HepG2 (cell line): Measurements from ENCODE around the gene TUBB2B. TPM values are rescaled to one million over a fixed set of nuclear protein-coding genes. Genes with fewer than 3 reads are reported as not detected.

Experiments
- FOXK2 ChIP-seq: fragments of 450-650 bp; IDR thresholded peaks from 2 replicates; pipeline ENCODE4 v1.6.1; 2016
- GFI1 ChIP-seq: sonication (generic); formaldehyde crosslinking; IDR thresholded peaks from 2 replicates; pipeline ENCODE4 v1.5.0; 2020; ENCODE audit warnings: missing genetic modification reagents, mild to moderate bottlenecking, borderline replicate concordance
- HOXA7 ChIP-seq: sonication (generic); formaldehyde crosslinking; IDR thresholded peaks from 2 replicates; pipeline ENCODE4 v1.8.1; 2022; ENCODE audit warnings: mild to moderate bottlenecking, missing genetic modification reagents, moderate library complexity
- MAFG ChIP-seq: sonication (generic); formaldehyde crosslinking; IDR thresholded peaks from 2 replicates; pipeline ENCODE4 v1.5.1; 2020; ENCODE audit warnings: mild to moderate bottlenecking, missing genetic modification reagents
- MBNL3 ChIP-seq: fragments of 250-450 bp; sonication (Bioruptor Pico); conservative IDR thresholded peaks from 2 replicates; pipeline ENCODE4 v1.8.0; 2022; ENCODE audit warnings: mild to moderate bottlenecking, inconsistent platforms
- NONO ChIP-seq, 2 experiments: fragments of 450-650 bp in 1 of 2; sonication (generic) in 1 of 2; formaldehyde crosslinking in 1 of 2; IDR thresholded peaks in 1 of 2; conservative IDR thresholded peaks in 1 of 2; 2 replicates each; pipeline versions ENCODE4 v1.6.1 to v1.8.0; 2017 to 2022; ENCODE audit warnings: mild to moderate bottlenecking in 1 of 2, missing genetic modification reagents in 1 of 2, moderate library complexity in 1 of 2
- REPIN1 ChIP-seq: sonication (generic); formaldehyde crosslinking; IDR thresholded peaks from 2 replicates; pipeline ENCODE4 v1.8.0; 2022; ENCODE audit warnings: missing genetic modification reagents, low read depth, mild to moderate bottlenecking, borderline replicate concordance
- SMARCC2 ChIP-seq: fragments of 450-650 bp; IDR thresholded peaks from 2 replicates; pipeline ENCODE4 v1.6.1; 2017; ENCODE audit warnings: antibody characterized with exemption, mild to moderate bottlenecking
- YEATS4 ChIP-seq: sonication (generic); formaldehyde crosslinking; IDR thresholded peaks from 2 replicates; pipeline ENCODE4 v1.4.0; 2020; ENCODE audit warnings: missing genetic modification reagents, borderline replicate concordance
- ZBTB10 ChIP-seq: sonication (generic); formaldehyde crosslinking; IDR thresholded peaks from 2 replicates; pipeline ENCODE4 v1.4.0; 2020; ENCODE audit warnings: missing genetic modification reagents, borderline replicate concordance
- ZNF143 ChIP-seq: sonication (generic); formaldehyde crosslinking; IDR thresholded peaks from 2 replicates; pipeline ENCODE4 v1.4.0; 2020; ENCODE audit warnings: missing genetic modification reagents
- ZNF235 ChIP-seq: sonication (generic); formaldehyde crosslinking; IDR thresholded peaks from 2 replicates; pipeline ENCODE4 v1.8.1; 2023; ENCODE audit warnings: mild to moderate bottlenecking, missing genetic modification reagents, borderline replicate concordance
- ZNF552 ChIP-seq: sonication (generic); formaldehyde crosslinking; IDR thresholded peaks from 2 replicates; pipeline ENCODE4 v1.9.0; 2022; ENCODE audit warnings: missing genetic modification reagents, mild to moderate bottlenecking, borderline replicate concordance
- polyA plus RNA-seq, 8 experiments: library from polyadenylated mRNA; depleted of rRNA in 3 of 8; stranded (reverse) in 7 of 8; unstranded in 1 of 8; fragments of >200 nt; fragmentation: Illumina TruSeq in 4 of 8; extraction: Trizol in 4 of 8; gene quantifications; 2 replicates each; pipeline versions ENCODE4 v1.2.1 to v1.2.3, GENCODE V29; 2011 to 2016; ENCODE audit warnings: low read depth in 4 of 8, missing spikeins in 1 of 8, mixed read lengths in 1 of 8; ENCODE audit not compliant: insufficient read depth in 1 of 8
- total RNA-seq, 5 experiments: library from RNA; depleted of rRNA; stranded (reverse); fragments of >200 nt; fragmentation: Illumina TruSeq; extraction: Trizol; gene quantifications; 2 replicates each; pipeline ENCODE4 v1.2.3, GENCODE V29; 2016; ENCODE audit warnings: low read depth in 1 of 5
- TF ChIP-seq, protein P1 (sequence below): sonication (generic); formaldehyde crosslinking; IDR thresholded peaks from one replicate; pipeline ENCODE4 v1.5.1; 2020; ENCODE audit warnings: mild to moderate bottlenecking, missing genetic modification reagents; ENCODE audit errors: not compliant biosample characterization
- TF ChIP-seq, protein P2 (sequence below): sonication (generic); formaldehyde crosslinking; IDR thresholded peaks from 2 replicates; pipeline ENCODE4 v1.4.0; 2020; ENCODE audit warnings: missing genetic modification reagents; ENCODE audit errors: not compliant biosample characterization

TUBB2B gene
- total and polyA plus RNA-seq, 2 of the 13 experiments (the other 11 are each of a cell fraction or from before 2014, with no cell fraction given) = 10.3 to 23.6 TPM

GRCh38 chr6:3258720-3259490 is 31.5 kb upstream of the TUBB2B start, which contains the start of gene PSMG4 (continued):
- TF ChIP-seq ZBTB10 (CRISPR knock-in tag) (peak; percentile 71; the same call in 1 of the 2 replicates), HOXA7 (no peak), GFI1 (no peak), ZNF552 (CRISPR knock-in tag) (peak; percentile 81; the same call in 1 of the 2 replicates), FOXK2 (no peak), SMARCC2 (no peak), NONO (IDR thresholded peaks at IDR 0.05) (no peak), NONO (CRISPR knock-in tag; conservative IDR thresholded peaks at IDR 0.05) (peak; percentile 98), MAFG (no peak), YEATS4 (CRISPR knock-in tag) (peak; percentile 97), REPIN1 (peak; percentile 90), ZNF143 (CRISPR knock-in tag) (no peak), MBNL3 (CRISPR knock-in tag) (no peak), ZNF235 (CRISPR knock-in tag) (peak; percentile 97; the same call in 1 of the 2 replicates)
- TF ChIP-seq, protein P1, sequence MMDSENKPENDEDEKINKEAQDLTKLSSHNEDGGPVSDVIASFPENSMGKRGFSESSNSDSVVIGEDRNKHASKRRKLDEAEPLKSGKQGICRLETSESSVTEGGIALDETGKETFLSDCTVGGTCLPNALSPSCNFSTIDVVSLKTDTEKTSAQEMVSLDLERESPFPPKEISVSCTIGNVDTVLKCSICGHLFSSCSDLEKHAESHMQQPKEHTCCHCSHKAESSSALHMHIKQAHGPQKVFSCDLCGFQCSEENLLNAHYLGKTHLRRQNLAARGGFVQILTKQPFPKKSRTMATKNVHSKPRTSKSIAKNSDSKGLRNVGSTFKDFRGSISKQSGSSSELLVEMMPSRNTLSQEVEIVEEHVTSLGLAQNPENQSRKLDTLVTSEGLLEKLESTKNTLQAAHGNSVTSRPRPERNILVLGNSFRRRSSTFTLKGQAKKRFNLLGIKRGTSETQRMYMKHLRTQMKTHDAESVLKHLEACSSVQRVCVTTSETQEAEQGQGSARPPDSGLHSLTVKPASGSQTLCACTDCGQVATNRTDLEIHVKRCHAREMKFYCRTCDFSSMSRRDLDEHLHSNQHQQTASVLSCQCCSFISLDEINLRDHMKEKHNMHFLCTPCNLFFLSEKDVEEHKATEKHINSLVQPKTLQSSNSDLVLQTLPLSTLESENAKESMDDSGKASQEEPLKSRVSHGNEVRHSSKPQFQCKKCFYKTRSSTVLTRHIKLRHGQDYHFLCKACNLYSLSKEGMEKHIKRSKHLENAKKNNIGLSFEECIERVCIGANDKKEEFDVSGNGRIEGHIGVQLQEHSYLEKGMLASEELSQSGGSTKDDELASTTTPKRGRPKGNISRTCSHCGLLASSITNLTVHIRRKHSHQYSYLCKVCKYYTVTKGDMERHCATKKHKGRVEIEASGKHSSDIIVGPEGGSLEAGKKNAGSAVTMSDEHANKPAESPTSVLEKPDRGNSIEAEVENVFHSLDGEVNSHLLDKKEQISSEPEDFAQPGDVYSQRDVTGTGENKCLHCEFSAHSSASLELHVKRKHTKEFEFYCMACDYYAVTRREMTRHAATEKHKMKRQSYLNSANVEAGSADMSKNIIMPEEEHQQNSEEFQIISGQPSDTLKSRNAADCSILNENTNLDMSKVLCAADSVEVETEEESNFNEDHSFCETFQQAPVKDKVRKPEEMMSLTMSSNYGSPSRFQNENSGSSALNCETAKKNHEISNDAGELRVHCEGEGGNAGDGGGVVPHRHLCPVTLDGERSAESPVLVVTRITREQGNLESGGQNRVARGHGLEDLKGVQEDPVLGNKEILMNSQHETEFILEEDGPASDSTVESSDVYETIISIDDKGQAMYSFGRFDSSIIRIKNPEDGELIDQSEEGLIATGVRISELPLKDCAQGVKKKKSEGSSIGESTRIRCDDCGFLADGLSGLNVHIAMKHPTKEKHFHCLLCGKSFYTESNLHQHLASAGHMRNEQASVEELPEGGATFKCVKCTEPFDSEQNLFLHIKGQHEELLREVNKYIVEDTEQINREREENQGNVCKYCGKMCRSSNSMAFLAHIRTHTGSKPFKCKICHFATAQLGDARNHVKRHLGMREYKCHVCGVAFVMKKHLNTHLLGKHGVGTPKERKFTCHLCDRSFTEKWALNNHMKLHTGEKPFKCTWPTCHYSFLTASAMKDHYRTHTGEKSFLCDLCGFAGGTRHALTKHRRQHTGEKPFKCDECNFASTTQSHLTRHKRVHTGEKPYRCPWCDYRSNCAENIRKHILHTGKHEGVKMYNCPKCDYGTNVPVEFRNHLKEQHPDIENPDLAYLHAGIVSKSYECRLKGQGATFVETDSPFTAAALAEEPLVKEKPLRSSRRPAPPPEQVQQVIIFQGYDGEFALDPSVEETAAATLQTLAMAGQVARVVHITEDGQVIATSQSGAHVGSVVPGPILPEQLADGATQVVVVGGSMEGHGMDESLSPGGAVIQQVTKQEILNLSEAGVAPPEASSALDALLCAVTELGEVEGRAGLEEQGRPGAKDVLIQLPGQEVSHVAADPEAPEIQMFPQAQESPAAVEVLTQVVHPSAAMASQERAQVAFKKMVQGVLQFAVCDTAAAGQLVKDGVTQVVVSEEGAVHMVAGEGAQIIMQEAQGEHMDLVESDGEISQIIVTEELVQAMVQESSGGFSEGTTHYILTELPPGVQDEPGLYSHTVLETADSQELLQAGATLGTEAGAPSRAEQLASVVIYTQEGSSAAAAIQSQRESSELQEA (CRISPR knock-in tag) = peak; percentile 52
- TF ChIP-seq, protein P2, sequence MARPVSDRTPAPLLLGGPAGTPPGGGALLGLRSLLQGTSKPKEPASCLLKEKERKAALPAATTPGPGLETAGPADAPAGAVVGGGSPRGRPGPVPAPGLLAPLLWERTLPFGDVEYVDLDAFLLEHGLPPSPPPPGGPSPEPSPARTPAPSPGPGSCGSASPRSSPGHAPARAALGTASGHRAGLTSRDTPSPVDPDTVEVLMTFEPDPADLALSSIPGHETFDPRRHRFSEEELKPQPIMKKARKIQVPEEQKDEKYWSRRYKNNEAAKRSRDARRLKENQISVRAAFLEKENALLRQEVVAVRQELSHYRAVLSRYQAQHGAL (CRISPR knock-in tag) = peak; percentile 48
